SIG-M5 treated with dmso at 0.1 percent for 504 hours (cell line): ENCODE data around the gene METTL5.
"Not testable (repeated sequence)": the region's sequence is repeated elsewhere in the genome, so short reads cannot be mapped to it uniquely, and the experiment has no call there.

ENCODE experiments used
- DNase-seq: peaks from one replicate; lab custom pipeline; 2025; ENCODE audit not compliant: unreplicated experiment; lab: John Stamatoyannopoulos, UW

The METTL5 gene

DNA sequence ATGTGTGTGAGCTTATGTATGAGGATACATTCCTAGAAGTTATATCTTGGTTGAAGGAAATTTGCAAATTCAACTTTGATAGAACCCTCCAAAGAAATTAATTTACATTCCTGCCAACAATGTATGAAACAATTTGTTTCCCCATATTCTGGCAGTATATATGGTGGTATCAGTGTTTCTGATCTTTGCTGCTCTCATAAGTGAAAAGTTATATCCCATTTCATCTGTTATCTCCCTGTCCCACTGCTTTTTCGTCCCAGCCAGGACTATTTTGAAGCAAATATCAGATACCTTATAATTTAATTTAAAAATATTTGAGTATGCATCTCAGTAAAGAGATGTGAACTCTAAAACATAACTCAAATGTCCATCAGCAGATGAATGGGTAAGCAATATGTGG, 9.7 kb upstream of the METTL5 start:
- no peak for DNase-seq

DNA sequence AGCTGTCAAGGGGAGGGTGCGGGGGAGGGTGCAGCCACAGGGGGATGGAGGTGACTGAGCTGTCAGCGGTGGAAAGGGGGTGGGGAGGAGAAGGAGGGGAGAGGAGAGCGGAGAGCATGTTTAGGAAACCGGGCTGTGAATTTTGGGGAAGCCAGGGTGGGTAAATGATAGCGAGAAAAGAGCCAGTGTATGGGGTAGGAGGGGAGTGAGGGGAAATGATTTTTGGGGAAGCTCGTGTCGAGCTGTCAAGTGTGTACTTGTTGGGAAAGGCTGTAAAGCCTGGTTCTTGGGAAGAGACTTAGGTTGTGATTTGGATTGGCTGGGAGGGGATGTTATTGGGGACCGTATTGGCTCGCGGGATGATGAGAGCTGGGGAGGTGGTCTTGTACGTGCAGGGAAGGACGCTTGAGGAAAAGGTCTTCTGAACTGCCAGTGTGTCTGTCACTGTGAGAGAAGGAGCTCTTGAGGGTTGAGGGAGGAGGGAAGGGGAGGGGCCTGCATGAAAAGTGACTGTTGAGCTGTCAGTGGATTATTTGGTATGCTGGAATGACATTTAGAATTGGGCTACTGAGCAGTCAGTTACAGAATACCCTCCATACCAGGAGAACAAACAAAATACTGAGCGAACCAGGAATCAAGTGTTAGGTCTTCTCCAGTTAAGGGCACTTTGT, 3.6 kb upstream of the METTL5 start:
- DNase-seq: peak; percentile 78

DNA sequence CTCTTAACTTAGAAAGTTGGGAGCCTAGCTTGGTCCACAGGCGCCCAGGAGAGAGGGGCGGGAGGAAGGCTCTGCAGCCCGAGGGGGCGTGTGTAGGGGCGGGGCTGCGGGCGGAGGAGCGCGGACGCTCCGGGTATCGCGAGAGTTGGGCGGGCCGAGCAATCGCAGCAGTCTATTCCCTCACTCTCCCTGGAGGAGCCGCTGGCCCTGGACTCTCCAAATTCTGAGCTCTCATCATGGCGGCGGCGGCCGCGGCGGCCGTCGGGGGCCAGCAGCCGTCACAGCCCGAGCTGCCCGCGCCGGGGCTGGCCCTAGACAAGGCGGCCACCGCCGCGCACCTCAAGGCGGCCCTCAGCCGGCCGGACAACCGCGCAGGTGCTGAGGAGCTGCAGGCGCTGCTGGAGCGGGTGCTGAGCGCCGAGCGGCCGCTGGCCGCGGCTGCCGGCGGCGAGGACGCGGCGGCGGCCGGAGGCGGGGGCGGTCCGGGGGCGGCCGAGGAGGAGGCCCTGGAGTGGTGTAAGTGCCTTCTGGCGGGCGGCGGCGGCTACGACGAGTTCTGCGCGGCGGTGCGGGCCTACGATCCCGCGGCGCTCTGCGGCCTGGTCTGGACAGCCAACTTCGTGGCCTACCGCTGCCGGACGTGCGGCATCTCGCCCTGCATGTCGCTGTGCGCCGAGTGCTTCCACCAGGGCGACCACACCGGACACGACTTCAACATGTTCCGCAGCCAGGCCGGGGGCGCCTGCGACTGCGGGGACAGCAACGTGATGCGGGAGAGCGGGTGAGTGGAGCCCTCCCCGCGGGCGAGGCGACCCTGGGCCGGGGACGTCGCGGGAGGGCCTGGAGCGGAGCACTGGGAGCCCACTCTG, 2.8 kb upstream of the METTL5 start, which contains the start of gene UBR3:
TSS of gene UBR3 (plus strand) at position 183 of the 869 bp plus-strand sequence. CDS start at position 237, 54 bp downstream.
- DNase-seq: peak; percentile 92

DNA sequence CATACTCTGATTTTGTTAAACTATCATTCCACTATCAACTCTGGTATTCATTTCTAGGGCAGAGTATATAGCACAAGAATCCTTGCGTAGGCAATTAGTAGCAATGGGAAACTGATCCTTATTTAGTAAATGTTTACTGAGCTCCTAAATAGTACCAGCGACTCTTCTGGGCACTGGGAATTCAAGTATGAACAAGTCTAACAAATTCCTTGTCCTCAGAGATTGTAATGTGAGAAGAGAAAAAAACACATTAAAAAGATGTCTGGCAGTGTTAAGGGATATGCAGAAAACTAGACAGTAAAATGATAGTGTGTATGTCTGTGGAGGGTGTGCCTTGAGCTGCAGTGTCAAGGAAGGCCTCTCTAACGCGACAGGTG, 721 bp downstream of the METTL5 start:
- peak; percentile 37 for DNase-seq

DNA sequence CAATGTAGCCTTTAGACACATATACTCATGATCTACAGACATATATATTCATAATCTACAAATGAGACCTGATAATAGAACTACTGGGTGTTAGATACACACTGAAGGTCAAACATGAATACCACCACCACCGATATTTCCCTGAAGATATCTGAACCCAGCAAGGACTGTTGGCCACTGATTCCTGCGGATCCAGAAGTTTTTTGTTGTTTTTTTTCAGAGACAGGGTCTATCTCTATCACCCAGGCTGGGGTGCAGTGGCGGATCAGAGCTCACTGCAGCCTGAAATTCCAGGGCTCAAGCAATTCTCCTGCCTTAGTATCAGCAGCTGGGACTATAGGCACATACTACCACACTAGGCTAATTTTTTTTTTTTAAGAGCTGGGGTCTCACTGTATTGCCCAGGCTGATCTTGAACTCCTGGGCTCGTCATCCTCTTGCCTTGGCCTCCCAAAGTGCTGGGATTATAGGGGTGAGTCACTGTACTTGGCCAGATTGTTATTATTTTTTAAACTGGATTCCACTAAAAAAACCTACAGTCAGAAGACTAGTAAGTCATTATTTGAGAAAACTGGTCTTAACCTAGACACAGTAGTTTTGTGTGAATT, 1.8 kb downstream of the METTL5 start:
- DNase-seq: no peak

DNA sequence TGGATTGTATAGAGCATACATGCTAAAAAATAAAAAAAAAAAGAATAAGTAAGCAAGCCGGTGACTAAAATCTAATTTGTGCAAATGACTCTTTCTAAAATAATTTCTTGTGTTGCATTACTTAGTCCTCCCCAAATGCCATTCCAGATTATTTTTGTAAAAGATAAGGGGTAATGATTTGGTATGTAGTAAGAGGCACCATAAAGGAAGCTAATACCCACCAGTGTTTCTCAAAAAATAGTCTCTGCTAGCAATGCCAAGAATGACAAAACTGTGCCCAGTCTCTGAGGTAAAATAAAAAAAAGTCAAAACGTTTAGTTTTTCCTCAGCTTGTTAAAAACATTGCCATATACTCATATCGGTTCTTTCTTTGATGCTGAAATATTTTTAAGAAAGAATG, 2.7 kb downstream of the METTL5 start:
- no peak for DNase-seq

DNA sequence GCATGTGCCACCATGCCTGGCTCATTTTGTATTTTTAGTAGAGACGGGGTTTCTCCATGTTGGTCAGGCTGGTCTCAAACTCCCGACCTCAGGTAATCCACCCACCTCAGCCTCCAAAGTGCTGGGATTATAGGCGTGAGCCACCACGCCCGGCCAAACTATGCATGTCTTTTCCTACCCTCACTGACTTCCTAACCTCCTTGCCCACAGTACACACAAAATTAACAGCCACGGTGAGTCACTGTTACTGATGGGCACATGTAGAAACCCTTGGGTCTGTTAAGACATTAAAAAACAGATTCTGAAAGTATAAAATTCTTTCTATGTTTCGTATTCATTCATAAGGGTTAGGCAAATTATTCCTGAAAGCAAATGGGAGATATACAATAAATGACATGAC, 4.6 kb downstream of the METTL5 start:
- DNase-seq: peak; percentile 12

DNA sequence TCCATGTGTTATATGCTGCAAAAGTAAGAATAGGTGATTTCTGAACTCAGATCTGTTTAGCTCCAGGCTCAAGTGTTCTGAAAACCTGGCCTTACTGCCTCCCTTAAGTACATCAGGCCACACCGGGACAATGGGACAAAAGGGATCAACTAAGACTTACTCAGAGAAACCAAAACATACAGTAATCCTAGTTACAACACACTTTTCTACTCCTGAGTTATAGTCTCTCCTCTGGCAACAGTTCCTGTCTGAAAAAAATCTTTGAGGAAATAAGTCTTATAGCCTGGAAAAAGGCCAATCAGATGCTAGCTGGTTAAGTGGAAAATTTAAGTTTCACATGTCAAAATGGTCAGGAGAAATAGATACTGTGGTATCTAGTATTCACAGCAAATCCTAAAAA, 5.6 kb downstream of the METTL5 start:
- DNase-seq: no peak

DNA sequence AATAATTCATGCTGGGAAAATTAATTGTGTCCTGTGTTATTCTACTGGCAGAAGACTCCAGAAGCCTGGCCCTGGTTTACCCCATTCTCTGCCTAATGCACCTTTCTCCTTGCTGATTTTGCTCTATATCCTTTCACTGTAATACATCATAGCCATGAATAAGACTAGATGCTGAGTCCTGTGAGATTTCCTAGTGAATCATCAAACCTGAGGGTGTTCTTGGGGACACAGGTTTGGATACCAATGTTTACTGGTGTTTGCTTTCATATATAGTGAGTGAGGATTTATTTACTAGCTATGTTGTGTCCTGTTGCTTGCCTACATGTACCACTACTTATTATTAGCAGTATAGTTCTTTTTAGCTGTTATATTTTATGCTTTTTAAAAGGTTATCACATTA, 6.5 kb downstream of the METTL5 start:
- no peak for DNase-seq

DNA sequence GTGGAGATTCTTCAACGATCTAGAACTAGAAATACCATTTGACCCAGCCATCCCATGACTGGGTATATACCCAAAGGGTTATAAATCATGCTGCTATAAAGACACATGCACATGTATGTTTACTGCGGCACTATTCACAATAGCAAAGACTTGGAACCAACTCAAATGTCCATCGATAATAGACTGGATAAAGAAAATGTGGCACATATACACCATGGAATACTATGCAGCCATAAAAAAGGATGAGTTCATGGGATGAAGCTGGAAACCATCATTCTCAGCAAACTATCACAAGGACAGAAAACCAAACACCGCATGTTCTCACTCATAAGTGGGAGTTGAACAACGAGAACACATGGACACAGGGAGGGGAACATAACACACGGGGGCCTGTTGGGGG, 7.3 kb downstream of the METTL5 start:
- not testable (repeated sequence) for DNase-seq

DNA sequence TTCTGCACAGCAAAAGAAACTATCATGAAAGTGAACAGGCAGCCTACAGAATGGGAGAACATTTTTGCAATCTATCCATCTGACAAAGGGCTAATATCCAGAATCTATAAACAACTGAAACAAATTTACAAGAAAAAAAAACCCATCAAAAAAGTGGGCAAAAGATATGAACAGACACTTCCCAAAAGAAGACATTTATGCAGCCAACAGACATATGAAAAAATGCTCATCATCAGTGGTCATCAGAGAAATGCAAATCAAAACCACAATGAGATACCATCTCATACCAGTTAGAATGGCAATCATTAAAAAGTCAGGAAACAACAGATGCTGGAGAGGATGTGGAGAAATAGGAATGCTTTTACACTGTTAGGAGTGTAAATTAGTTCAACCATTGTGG, 7.7 kb downstream of the METTL5 start:
- not testable (repeated sequence) for DNase-seq

DNA sequence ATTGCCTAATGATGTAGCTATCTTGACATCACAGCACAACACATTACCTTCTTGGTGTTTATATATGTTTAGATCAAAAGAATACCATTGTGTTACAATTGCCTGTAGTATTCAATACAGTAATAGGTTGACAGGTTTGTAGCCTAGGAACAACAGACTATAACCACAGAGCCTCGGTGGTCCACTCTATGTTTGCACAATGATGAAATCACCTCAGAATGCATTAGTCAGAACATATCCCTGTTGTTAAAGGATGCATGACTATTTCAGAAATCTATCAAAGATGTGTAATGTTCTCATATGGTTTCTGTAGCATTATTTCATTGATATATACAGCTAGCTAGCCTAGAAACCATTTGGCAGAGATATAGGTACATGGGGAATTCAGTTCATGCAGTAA, 8.9 kb downstream of the METTL5 start:
- no peak for DNase-seq

DNA sequence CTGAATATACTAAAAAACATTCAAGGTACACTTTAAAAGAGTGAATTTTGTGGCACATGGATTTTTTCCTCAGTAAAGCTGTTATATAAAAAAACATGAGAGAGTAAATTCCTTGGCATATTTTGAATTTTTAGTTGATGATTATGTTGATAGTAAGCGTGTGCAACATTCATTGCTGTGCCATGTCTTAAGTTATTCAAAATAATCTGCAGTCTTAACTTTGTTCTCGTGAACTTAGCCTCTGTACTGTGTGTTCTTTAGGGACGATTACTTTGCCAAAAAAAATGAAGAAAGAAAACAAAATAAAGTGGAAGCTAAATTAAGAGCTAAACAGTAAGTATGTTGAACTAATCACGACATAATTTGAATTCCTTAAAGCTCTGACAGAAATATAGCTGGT, 16.5 kb downstream of the METTL5 start:
- DNase-seq: no peak

DNA sequence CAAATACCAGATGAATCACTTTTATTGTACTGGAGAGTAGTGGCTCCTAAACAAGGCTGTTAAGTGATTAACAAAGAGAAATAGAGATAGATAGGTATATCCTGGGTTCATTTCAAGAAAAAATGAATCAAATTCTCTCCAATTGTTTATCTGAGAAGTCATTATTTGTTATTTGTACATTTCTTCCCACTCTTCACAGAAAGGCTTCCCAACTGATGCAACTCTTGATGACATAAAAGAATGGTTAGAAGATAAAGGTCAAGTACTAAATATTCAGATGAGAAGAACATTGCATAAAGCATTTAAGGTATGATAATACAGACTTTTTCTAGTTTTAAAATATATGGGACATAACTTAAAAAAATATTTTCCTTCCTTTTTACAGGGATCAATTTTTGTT, 18.1 kb downstream of the METTL5 start:
- no peak for DNase-seq

DNA sequence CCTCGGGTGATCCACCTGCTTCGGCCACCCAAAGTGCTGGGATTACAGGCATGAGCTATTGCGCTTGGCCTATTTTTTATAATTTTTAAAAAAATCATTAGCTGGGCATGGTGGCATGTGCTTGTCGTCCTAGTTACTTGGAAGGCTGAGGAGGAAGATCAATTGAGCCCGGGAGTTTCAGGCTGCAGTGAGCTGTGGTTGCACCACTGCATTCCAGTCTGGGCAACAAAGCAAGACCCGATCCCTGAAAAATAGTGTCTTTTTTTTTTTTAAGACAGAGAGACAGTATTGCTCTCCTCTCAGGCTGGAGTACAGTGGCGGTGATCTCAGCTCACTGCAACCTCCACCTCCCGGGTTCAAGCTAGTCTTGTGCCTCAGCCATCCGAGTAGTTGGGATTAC, 21.2 kb downstream of the METTL5 start:
- no peak for DNase-seq

DNA sequence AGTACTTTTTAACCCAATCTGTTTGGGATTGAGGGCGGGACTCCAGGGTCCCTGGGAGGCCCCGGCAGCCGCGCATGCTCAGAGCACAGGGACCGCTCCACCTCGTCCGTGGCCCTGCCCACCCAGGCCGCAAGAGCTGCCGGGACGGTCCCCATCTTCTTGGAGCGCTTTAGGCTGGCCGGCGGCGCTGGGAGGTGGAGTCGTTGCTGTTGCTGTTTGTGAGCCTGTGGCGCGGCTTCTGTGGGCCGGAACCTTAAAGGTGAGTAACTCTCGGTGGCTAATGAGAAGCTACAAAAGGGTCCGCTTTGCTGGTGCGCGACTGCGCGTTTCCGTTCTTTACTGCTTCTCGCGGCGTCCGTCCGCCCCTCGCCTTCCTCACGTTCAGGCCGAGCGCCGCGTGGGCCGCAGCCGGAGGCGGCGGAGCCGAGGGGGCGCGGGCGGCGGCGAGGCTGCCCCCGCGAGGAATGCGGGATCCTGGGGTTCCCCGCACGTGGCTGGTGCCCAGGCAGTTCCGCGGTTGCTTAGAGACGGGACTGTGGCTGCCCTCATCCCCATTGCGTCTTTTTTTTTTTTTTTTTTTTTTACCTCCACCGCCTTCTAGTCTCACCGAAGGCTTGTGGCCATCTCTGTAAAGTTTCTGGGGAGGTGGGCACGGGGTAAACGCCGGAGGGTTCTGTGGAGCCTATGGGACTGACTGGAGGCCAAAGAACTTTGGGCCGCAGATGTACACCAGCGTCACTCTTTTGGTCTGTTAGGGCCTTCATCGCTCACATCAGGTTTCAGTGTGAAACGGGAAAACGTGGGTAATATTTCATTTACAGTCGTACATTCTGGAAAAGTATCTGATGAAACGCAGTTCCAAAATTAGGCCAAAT, 25.8 kb downstream of the METTL5 start, which contains the start of gene SSB:
TSS of gene SSB (plus strand) at position 154 of the 875 bp plus-strand sequence. CDS start 2,090 bp downstream, outside the sequence.
- peak; percentile 90 for DNase-seq

DNA sequence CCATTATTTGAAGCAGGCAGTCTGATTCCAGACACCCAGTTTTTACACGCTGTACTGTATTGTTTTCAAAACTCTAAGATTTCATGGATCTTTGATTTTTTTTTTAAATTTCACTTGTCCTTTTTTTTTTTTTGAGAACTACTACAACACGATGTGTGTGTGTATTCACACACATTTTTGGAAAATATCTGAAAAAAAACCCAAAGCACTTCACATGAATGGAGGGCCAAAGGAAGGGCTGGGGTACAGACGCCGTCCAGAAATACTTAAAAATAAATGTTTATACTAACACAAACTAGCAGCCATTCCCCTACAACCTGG, 26.3 kb downstream of the METTL5 start:
- DNase-seq: no peak

DNA sequence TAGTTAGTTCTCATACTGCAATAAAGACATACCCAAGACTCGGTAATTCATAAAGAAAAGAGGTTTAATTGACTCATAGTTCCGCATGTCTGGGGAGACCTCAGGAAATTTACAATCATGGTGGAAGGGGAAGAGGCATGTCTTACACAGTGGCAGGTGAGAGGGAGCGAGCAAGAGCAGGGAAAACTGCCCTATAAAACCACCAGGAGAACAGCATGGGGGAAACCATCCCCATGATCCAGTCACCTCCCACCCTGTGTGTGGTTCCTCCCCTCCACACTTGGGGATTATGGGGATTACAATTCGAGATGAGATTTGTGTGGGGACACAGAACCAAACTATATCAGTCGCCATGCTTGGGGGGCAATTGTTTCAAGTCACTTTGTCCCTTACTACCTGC, 27.1 kb downstream of the METTL5 start:
- DNase-seq: no peak

DNA sequence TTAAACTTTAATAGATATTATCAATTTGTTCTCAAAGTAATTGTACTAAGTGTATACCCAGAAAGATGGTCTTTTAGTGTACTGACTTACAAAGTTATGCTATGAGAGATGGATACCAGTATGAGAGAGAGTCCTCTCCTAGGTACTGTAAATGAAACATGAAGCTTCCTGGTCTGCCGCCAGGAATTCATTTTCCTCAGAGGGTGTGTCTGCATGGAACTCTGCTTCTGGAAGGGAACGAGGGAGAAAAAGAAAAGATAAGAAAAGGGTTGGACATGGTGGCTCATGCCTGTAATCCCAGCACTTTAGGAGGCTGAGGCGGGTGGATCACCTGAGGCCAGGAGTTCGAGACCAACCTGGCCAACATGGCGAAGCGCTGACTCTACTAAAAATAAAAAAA, 28.3 kb downstream of the METTL5 start:
- DNase-seq: no peak

DNA sequence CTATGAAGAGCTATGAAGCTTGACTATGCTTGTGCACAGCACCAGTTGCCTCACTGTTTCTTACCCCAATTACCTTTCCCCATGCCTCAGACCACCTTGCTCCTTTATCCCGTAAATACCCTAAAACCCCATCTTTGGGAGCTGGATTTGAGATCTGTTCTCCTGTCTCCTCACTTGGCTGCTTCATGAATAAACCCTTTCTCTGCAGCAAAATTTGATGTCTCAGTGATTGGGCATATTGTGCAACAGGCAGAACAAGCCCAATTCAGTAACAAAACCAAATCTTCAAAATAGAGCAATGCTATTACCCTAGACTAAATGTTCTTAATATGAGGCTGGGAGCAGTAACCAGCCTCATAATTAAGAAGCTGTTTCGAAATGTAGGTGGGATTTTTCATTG, 29.5 kb downstream of the METTL5 start:
- DNase-seq: no peak

DNA sequence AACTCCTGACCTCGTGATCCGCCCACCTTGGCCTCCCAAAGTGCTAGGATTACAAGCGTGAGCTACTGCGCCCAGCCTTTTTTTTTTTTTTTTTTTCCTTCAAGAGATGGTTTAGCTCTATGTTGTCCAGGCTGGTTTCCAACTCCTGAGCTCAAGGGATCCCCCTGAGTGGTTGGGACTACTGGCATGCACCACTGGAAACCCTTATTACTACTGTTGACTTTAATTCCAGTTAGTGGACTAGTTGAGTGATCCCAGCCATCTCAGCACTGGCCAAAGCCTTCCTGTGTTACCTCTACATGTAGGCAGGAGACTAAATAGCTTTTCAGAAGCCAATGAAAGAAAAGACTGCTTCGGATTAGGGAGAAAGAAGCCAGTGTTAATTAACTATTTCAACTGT, 34.1 kb downstream of the METTL5 start:
- no peak for DNase-seq
